HG03159 (cell line): ENCODE results near the gene SEMA3E.
"Not testable (repeated sequence)": the region's sequence is repeated elsewhere in the genome, so short reads cannot be mapped to it uniquely, and the experiment has no call there.

Experiments used
- ATAC-seq: cut with Tn5 transposase; IDR thresholded peaks from one replicate; pipeline ENCODE4 v1.9.1; 2021; ENCODE audit warnings: mild to moderate bottlenecking, moderate library complexity; ENCODE audit not compliant: unreplicated experiment

SEMA3E gene

DNA sequence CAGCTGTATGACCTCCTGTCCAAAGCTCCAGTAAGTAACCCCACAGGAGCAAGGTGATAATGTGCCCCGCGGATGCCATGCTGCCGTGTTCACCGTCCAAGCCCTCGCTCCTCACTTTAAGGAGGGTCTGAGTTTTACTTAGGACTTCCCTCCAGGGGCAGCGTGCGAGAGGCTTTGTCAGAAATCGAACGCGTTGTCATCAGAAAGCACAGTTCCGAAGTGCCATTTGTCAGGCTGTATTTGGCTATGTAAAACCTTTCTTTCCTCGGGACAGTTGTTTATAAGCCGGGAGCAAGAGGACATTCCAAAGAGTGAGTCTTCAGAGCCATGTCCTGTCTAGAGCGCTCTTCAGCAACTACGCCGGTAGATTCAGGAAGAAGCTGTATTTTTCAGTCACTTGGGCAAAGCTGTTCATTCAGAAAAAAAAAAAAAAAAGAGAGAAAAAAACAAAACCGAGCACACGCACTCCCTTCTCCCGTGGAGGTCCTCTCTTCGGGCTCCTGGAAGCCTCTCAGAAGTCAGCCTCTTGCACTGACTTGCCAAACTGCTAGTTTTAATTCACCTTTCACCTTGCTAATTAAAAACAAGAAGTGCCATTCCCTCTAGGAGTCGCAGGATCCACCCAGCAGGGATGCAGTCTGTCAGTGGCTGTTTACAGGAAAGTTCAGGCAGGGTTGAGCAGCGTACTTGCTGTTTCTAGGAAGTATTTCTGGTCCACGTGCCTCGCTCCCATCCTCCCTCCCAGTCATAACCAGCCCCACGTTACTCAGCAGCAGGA is at the start of gene SEMA3E:
Gene SEMA3E, minus strand, starts transcription at position 676 of the 778 bp plus-strand sequence.
- ATAC-seq = no peak

DNA sequence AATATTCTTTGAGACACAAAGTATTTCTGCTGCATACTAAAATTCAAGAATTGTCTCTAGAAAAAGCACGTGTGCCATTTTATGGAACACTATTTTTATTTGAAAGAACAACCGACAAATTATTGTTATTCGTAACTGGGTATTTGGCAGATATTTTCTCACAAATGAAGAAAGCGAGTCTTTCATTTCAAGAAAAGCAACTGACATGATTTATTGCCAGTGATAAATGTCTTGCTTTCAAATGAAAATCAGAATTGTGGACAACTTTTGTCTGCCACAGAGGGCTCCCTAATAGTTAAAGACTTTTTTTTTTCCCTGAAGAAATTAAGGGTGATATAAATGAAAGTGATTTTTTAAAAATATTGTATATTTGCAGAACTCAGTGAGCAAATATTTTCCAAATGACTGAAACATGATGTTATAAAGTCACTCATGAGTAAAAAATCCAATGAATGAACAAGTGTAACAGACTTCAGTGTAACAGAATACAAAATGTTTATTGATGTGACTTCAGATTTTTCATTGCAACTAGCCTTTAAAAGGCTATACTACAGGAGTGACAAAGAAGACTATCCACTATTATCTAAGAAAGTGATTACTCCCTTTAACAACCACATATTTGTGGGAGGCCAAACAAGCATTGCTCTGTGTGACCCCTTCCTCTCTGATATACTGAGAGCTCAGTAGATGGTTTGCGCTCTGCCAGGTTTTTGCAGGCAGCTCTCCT is 49.0 kb upstream of the SEMA3E start:
- ATAC-seq = no peak

DNA sequence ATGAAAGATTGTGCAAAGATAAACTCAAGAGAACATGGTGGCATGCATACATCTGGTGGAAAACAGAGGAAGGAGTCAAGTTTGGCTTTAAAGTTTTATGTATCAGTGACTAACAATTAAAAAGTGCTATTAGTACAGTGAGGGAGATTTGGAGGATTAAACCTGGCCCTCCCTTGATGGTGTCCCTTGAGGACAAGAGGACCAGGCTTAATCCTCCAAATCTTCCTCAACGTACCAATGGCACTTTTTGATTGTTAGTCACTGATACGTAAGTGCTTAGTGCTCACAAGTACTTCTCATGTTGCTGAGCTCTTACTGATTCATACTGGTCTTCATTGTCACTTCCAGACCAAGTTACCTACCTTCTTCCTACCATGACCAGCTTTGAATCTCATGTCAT is 47.2 kb upstream of the SEMA3E start:
- ATAC-seq = no peak

DNA sequence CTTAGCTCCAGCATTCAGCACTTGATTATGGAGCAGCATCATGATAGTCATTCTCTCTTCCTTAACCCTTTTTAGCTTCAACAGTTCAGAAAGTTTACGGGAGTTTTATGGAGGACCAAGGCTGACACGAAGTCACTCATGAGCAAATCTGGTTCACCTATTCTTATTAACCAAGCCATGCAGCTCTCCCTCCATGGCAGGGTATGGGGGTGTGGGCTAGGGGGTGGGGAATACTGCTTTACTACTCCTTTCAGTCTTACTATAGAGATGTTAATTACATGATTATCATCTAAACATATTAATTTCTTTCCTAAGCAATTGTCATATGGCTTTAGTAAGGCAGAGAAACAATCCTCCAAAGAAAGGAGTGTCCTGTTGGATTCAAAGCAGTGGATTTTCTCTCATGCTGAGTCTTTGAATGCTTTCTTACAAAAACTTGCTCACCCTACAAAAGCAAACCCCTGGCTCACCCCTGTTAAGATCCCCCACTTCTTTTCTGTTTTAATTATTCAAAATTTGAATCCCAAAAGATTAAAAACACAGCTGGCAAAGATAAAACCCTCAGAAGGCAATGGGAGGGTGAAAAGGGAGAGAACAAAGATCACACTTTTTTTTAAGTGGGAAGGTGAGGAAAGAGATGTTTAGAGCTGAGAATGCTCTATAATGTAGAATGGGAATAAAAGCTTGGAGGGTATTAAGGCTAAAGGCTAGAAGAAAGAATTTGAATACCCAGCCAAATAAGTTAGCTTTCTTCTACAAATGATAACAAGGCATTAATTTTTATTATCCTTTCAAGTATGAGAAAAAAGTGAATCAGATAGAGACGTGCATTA is 46.4 kb upstream of the SEMA3E start:
- ATAC-seq = no peak

DNA sequence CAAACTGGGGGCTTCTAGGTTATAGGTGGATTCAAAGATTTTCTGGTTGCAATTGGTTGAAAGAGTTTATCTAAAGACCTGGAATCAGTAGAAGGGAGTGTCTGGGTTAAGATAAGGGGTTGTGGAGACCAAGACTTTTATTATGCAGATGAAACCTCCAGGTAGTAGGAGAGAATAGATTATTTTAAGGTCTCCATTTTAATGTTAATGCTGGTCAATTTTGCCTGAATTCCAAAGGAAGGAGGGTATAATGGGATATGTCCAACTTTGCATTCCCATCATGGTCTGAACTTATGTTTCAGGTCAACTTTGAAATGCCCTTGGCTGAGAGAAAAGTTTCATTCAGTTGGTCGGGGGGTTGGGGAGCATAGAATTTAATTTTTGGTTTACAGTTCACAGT is 44.3 kb upstream of the SEMA3E start:
- ATAC-seq = no peak

DNA sequence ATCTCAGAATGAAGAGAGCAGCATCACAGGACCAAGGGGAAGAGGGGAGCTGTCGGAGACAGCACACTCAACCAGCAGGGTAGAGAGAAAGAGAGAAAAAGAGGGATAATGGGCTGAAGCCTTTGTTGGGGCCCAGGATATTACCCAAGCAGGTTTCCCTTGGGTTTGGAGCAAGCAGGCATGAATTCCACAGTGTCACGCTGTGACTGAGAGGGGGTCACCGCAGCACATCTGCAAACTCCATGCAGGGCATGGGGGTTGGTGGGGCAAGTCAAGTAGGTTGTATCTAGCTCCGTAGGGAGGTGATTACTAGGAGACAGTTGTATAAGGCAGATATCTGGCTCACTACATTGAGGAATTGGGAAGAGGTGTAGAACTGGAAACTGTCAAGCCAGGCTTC is 42.2 kb upstream of the SEMA3E start:
- no peak for ATAC-seq

DNA sequence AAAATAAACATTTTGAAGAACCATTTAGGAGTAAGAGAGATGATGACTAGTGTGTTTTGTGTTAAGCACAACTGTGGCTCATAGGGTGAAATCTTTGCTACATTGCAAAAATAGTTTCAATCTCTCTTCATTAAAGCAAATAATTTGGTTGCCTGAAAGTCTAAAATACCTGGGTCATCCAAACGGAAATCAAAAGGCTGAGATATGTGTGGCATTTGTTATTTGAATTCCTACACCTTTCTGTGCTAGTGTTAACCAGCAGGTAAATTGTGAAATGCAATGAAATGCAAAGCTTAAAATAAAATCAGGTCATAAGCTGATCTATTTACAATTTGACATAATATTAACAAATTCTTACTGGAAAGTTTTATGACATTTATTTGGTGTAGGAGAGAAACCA is 40.9 kb upstream of the SEMA3E start:
- no peak for ATAC-seq

DNA sequence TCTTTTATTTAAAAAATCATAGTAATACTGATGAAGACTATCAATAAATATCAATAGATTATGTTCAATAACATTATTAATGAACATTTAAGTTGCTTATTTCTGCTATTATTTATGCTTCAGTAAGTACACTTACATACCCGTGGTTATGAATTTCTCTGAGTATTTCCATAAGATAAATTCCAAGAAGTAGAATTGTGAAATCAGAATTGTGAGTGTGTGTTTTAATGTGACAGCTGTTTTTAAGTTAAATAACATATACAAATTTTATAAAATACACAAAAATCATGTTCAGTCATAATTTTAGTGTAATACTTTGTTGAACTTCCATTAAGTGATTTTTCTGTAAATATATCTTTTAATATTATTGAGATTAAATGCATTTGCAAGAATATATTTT is 37.5 kb upstream of the SEMA3E start:
- ATAC-seq = no peak

DNA sequence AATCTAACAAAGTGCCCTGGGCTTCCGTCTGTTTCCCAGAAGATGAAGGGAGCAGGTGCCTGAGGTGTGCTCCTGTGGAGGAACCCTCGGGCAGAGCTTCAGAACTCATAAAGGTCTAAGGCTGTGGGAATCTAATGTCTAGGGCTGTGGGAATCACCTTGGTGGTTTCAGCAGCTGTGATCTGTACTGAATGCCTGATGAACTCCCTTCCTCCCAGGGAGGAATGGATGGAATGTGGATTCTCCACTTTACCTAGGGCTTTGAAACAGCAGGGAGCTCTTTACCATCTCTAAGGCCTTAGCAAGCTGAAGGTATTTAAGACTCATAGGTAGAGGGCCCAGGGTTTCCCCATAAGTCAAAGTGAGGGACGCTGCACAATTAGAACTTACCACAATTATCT is 36.0 kb upstream of the SEMA3E start:
- ATAC-seq = no peak

DNA sequence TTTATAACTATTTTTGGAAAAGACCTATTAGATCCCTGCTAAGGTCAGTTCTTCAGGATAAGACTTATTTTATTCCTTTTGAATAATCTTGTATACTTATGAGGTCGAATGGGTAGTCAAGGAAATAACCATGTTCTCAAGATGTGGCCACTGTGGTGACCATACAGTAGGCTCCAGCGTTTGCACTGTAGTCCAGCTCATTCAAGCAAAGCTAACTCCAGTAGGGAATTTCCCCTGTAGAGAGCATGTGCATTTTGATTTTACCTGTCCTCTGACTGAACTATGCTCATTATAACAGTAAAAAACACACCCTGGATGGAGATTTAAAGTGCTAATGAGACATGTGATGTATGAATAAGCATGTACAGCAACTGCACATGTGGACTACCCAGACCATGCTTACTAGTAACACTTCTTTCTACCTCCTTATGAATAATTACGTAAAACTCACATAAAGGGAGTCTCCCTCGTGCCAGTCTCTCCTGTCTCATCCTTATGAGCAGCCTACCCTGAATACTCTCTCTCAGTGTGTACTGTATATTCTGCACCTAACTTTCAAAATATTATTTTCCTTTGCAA is 32.4 kb upstream of the SEMA3E start:
- no peak for ATAC-seq

DNA sequence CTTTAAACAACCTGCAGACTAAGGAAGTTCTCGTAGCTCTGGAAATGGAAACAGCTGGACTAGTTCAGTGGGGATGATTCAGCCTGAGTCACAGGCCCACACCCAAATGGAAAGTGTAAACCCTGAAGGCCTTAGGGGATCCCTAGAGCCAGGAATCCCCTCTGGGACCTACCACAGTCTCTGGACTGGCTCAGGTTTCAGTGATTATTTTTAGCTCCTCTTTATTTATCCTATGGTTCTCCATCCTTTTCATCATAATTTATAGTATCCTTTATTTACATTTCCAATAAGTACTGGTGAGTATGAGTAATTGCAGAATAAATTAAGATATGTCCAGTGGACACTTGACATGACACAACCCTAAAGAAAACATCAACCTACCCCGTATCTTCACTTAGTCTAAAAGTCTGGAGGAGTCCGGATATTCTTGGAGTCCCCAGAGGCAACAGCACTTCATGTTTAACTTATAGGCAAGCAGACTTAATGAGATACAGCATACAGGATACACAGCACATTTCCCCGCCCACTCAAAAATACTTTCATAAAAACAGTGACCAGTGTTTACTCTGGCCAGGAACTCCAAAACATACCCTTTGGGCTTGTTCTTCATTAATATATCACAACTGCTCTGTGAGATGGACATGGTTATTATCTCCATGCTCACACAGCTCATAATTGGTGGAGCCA is 28.4 kb upstream of the SEMA3E start:
- no peak for ATAC-seq

DNA sequence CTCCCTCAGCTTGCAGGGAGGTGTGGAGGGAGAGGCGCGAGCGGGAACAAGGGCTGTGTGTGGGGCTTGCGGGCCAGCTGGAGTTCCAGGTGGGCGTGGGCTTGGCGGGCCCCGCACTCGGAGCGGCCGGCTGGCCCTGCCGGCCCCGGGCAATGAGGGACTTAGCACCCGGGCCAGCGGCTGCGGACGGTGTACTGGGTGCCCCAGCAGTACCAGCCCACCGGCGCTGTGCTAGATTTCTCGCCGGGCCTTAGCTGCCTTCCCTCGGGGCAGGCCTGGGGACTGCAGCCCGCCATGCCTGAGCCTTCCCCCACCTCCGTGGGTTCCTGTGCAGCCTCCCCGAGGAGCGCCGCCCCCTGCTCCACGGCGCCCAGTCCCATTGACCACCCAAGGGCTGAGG is 24.4 kb upstream of the SEMA3E start:
- ATAC-seq = not testable (repeated sequence)

DNA sequence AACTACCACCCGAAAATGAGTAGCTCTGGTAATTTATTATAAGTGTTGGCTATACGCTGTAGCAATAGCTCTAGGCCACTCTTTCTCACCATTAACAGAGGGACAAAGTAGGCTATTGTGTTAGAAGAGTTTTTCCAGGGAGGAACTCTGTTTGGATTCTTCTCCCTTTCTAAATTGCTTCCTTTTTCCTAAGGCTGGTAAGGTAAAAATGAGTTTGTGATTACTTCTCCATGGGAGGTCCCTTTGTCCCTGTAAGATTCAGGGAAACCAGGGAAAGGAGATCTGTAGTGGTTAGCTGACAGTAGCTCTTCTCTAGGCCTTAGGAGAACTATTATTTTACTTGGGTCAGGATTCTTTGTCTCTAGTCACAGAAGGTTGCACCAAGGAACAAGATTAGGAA is 23.2 kb upstream of the SEMA3E start:
- no peak for ATAC-seq

DNA sequence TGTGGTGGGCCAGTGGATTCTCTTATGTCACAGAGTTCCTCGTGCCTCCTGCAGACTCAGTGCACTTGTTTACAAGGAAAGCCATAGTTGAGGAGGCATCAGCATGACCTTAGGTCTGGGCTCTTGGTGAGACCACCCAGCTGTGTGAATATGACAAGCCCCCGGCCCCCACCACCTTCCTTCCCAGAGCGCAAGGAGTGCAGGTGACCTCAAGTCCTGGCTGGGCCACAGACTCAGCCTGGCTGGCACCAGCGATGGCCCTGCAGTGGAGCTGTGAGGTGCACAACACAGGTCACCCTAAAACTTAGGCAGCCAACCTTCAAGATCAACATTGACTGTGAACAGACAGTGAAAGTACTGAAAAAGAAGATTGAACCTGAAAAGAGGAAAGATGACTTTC is 14.2 kb upstream of the SEMA3E start:
- ATAC-seq = no peak

DNA sequence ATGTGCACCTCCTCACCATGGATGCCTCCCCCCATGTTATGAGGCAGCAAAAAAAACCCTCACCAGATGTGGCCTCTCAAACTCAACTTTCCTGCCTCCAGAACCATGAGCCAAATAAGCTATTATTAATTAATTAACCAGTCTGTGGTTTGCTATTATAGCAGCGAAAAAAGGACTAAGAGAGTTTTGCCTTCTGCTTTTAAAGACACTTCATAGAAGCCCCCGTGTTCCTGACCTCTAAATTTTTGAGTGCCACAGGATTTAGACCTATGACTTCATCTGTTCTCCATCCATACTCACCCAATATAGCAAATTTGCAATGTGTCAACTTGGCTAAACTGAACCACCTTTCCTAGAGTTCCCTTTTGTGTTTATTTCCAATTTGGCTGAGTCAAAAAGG is 9.2 kb upstream of the SEMA3E start:
- ATAC-seq = no peak

DNA sequence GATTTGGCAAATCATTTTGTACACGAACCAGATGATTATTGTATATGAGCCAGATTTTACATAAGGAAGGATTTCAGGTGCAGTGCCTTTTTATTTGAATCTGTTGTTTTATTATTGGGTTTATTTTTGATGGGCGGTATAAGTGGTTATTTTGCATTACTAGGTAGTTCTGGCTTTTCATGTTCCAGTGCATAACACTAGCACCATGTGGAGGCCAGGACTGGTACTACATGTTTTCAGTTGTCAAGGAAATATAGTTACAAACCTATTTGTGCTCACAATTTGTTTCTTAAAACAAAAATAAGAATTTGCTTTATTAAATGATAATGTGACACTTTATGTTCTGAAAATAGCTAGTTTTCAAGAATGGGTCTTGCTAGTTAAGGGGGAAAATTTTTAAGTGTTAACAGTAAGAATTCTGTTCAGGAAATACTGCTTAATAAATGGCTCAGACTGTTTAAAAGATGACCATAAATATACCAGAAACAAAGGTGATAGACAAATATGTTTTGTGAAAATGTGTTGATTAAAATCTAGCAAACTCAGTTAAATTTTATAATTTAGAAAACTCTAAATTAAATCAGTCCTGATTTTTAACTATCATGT is 7.1 kb upstream of the SEMA3E start:
- peak; percentile 88 for ATAC-seq

DNA sequence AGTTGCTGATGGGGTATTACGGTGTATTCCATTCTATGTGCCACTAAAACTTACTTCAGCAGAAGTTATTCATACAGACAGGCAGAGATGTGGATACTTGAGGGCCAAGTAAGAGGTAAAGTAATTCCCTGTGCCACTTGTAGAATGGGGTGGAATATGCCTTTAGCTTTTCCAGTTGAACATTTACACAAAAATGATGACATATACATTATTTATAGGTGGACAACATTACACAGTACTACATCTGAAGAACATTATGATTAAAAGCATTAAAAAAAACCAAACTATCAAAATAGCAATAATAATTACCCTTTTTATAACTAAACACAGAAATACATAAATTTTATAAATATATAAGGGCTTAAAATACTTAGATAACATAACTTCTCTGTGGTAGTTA is 3.5 kb upstream of the SEMA3E start:
- no peak for ATAC-seq

DNA sequence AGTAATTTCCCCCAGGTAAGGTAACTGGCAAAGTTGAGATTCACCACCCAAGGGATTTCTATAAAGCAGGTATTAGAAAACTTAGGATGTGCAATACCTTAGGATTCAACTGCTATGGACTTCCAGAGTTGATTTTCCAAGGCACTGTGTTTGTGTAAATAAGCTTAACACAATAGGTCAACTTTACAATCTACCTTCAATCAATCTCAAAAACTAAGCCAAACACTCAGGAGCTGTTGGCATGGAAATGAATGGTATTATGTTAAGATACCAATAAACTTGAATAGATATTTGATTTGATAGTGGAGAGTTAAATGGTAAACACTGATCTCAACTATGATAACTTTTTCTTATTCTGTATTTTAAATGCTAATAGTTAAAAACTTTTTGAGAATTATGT is 762 bp upstream of the SEMA3E start:
- no peak for ATAC-seq

DNA sequence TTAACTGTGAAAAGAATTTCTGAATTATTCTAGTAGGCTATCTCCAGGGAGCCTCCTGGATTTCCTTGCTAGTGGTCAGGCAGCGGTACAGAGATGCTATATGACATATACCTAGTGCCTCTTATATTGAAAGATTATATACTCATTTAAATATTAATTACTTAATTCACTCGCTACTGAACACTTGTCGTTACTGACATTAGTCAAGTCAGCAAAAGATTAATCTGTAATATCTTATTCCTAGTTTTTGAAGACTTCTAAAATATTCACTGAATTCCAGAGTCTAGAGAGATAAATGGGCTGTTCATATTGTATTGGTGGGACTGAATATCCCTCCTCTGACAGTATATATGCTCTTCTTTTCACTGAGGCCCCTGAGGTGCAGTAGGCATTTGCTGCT is 2.9 kb downstream of the SEMA3E start:
- no peak for ATAC-seq

DNA sequence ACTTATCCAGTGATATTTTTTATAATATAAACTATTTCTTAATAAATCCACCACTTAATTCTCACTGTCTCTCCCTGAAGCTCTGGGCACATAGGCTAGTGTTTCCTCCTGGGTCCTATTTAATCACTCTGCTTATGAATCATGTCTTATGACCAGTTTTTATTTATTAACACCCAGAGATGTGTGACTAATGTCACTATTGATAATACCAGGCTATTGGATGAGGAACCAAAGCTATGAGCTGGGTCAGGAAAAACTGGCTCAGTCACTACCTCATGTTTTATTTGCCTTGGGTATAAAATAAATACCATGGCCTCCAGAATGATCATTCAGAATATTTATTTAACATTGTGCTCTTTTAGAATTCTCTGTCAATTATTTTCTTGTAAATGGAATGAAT is 5.2 kb downstream of the SEMA3E start:
- no peak for ATAC-seq
